Esophagus squamous epithelium (tissue), 5 donors: Measurements from ENCODE around the gene STK31. TPM values are rescaled to one million over a fixed set of nuclear protein-coding genes. Genes with fewer than 3 reads are reported as not detected.

Source experiments
- DNase-seq: peaks from one replicate; lab custom pipeline; 2025; lab: John Stamatoyannopoulos, UW
- H3K27ac ChIP-seq, 4 donors: fragments of 200-600 bp; sonication (generic); one replicate each; pipeline ENCODE4 v1.5.1; 2016 to 2019; ENCODE audit warnings: mild to moderate bottlenecking in 1 of 4
- H3K27me3 ChIP-seq, 4 donors: fragments of 200-600 bp; sonication (generic); 1 replicate in 3 of 4; 2 replicates in 1 of 4; pipeline versions ENCODE4 v1.5.1 to v1.6.0; 2017 to 2021; ENCODE audit warnings: antibody characterized with exemption in 1 of 4
- H3K36me3 ChIP-seq, 3 donors: fragments of 200-600 bp; sonication (generic); one replicate each; pipeline ENCODE4 v1.5.1; 2016 to 2019
- H3K4me1 ChIP-seq, 3 donors: fragments of 200-600 bp; sonication (generic); one replicate each; pipeline ENCODE4 v1.5.1; 2017 to 2019
- H3K4me3 ChIP-seq, 4 donors: fragments of 200-600 bp; sonication (generic); 1 replicate in 3 of 4; 2 replicates in 1 of 4; pipeline ENCODE4 v1.5.1; 2016 to 2019; ENCODE audit warnings: mild to moderate bottlenecking in 2 of 4, moderate library complexity in 1 of 4
- H3K9me3 ChIP-seq, 3 donors: fragments of 200-600 bp; sonication (generic); one replicate each; pipeline ENCODE4 v1.5.1; 2016 to 2019
- POLR2A ChIP-seq, 4 donors: fragments of 450-650 bp; IDR thresholded peaks; one replicate each; pipeline ENCODE4 v1.6.1; 2017; ENCODE audit warnings: antibody characterized with exemption in 4 of 4, mild to moderate bottlenecking in 4 of 4, moderate library complexity in 3 of 4
- WGBS, 2 donors: methylation state at CpG; one replicate each; pipeline ENCODE4 v1.1.5; 2018; 5-methylcytosine and 5-hydroxymethylcytosine counted together
- intact Hi-C: fragments of 100-400 bp; cut with DNase I; formaldehyde crosslinking; loops from one replicate; pipeline ENCODE4 v1.15.0; 2022
- total RNA-seq, 4 donors: library from RNA; depleted of rRNA; stranded (reverse); fragments of >200 nt; gene quantifications; one replicate each; pipeline ENCODE4 v1.1.0, GENCODE V29; 2016
- TF ChIP-seq, protein P1 (sequence below), 6 experiments: fragments of 450-650 bp in 4 of 6; fragments of 200-600 bp in 2 of 6; sonication (generic) in 2 of 6; IDR thresholded peaks; one replicate each; pipeline ENCODE4 v1.5.1; 2016 to 2019; ENCODE audit warnings: antibody characterized with exemption in 6 of 6, mild to moderate bottlenecking in 4 of 6, moderate library complexity in 4 of 6
- donor health status: DM: yes; HTN: yes; CAD: no.

The STK31 gene, protein sequence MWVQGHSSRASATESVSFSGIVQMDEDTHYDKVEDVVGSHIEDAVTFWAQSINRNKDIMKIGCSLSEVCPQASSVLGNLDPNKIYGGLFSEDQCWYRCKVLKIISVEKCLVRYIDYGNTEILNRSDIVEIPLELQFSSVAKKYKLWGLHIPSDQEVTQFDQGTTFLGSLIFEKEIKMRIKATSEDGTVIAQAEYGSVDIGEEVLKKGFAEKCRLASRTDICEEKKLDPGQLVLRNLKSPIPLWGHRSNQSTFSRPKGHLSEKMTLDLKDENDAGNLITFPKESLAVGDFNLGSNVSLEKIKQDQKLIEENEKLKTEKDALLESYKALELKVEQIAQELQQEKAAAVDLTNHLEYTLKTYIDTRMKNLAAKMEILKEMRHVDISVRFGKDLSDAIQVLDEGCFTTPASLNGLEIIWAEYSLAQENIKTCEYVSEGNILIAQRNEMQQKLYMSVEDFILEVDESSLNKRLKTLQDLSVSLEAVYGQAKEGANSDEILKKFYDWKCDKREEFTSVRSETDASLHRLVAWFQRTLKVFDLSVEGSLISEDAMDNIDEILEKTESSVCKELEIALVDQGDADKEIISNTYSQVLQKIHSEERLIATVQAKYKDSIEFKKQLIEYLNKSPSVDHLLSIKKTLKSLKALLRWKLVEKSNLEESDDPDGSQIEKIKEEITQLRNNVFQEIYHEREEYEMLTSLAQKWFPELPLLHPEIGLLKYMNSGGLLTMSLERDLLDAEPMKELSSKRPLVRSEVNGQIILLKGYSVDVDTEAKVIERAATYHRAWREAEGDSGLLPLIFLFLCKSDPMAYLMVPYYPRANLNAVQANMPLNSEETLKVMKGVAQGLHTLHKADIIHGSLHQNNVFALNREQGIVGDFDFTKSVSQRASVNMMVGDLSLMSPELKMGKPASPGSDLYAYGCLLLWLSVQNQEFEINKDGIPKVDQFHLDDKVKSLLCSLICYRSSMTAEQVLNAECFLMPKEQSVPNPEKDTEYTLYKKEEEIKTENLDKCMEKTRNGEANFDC
- total RNA-seq = under 1 TPM in 3 of 4 donors, not detected in 1; 0.49 to 0.67 (median 0.57) TPM

DNA sequence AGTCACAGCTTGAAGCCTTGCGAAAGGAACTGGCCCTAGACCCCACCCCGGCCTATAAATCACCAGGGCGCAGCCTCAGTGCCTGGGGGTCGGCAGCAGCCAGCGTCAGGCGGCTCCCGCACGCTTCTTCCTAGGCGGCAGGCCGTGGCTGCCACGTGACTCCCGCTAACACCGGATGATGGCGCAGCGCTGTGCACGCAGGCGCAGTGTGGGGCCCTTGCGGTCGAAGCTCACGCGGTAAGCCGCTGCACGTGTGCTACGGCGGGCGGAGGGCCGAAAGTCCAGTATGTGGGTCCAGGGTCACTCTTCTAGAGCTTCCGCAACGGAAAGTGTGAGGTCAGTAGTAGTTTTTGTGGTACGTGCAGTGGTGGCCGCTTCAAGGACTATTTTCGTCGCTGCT lies at the start of gene STK31:
Gene STK31 (plus strand): TSS at position 220 of the 400 bp plus-strand sequence. CDS start 67 bp downstream, at position 287.
- DNase-seq = no peak
- Histone ChIP-seq H3K27ac (no peak within 1 kb of the TSS), H3K9me3 (peaks cover 0 to 5% (median 0%) of the 10 kb centered on the region in 3 donors), H3K4me3 (no peak within 1 kb of the TSS), H3K36me3 (peaks cover 0 to 8% (median 0%) of the 10 kb centered on the region in 3 donors), H3K27me3 (no peaks in the 10 kb centered on the region), H3K4me1 (no peaks in the 10 kb centered on the region)
- TF ChIP-seq, protein P1, sequence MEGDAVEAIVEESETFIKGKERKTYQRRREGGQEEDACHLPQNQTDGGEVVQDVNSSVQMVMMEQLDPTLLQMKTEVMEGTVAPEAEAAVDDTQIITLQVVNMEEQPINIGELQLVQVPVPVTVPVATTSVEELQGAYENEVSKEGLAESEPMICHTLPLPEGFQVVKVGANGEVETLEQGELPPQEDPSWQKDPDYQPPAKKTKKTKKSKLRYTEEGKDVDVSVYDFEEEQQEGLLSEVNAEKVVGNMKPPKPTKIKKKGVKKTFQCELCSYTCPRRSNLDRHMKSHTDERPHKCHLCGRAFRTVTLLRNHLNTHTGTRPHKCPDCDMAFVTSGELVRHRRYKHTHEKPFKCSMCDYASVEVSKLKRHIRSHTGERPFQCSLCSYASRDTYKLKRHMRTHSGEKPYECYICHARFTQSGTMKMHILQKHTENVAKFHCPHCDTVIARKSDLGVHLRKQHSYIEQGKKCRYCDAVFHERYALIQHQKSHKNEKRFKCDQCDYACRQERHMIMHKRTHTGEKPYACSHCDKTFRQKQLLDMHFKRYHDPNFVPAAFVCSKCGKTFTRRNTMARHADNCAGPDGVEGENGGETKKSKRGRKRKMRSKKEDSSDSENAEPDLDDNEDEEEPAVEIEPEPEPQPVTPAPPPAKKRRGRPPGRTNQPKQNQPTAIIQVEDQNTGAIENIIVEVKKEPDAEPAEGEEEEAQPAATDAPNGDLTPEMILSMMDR (IDR thresholded peaks at IDR 0.05) = no peak
- no peak for TF ChIP-seq POLR2A (IDR thresholded peaks at IDR 0.05)
- intact Hi-C loops = loop anchor here (10.0 kb wide), 1 partner anchor 135 kb away; no protein-coding TSS in a partner anchor
- 91 to 94% methylated on average over 21 to 33 of the region's 33 CpGs for WGBS, 2 donors

DNA sequence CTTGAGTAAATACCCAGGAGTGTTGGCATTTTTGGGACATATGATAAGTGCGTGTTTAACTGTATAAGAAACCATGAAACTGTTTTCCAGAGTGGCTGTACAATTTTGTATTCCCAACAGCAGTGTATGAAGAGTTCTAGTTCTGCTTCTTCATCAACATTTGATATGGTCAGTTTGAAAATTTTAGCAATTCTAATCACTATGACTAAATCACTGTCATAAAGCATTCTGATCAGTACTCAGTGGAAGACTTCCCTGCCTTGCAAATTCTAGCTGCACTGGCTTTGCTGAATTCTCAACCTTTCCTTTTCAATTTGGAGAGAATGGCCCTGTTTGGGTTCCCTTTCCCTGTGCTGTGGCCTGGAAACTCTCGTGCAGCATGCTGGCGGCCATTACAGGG lies 48.6 kb upstream of the STK31 start:
- Histone ChIP-seq H3K36me3 (no peaks in the 10 kb centered on the region), H3K27me3 (no peaks in the 10 kb centered on the region), H3K4me1 (no peaks in the 10 kb centered on the region), H3K27ac (no peak overlapping the region), H3K4me3 (no peak overlapping the region), H3K9me3 (peaks cover 0 to 18% (median 13%) of the 10 kb centered on the region in 3 donors)
- no peak for DNase-seq
- TF ChIP-seq, protein P1 (IDR thresholded peaks at IDR 0.05) = no peak
- no peak for TF ChIP-seq POLR2A (IDR thresholded peaks at IDR 0.05)
- intact Hi-C loops = no loop called here
- 81 to 86% methylated on average over 3 of the region's 3 CpGs for WGBS, 2 donors

DNA sequence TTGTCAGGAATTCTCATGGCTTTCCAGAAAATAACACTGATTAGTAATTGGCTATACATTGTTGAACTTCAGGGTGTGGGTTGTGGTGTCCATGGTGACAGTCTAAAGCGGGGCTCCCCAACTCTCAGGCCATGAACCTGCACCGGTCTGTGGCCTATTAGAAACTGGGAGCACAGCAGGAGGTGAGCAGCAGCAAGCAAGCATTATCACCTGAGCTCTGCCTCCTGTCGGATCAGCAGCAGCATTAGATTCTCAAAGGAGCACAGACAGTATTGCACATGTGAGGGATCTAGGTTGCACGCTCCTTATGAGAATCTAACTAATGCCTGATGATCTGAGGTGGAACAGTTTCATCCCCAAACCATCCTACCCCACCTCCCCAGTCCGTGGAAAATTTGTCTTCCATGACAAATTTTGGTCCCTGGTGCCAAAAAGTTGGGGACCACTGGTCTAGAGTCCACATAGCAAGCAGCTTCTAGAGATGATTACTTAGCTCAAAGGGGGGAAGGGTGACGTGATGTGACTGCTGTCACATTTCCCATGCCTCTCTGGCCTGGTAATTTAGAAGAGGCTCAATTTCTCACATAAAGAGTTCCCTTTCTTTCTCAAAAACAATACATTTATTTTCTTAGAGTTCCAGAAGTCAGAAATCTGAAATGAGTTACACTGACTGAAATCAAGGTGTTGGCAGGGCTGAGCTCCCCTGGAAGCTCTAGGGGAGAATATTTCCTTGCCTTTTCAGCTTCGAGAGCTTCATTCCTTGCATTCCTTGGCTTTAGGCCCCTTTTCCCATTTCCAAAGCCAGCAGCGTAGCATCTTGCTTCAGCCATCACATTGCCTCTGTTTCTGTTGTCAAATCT lies 47.7 kb upstream of the STK31 start:
- intact Hi-C loops = no loop called here
- no peaks in the 10 kb centered on the region for H3K27me3 ChIP-seq
- TF ChIP-seq POLR2A (IDR thresholded peaks at IDR 0.05) = no peak
- TF ChIP-seq, protein P1 (IDR thresholded peaks at IDR 0.05) = no peak
- peaks cover 0 to 18% (median 13%) of the 10 kb centered on the region in 3 donors for H3K9me3 ChIP-seq
- no peak for DNase-seq
- no peaks in the 10 kb centered on the region for H3K4me1 ChIP-seq
- 66 to 78% methylated on average over 6 to 8 of the region's 8 CpGs for WGBS, 2 donors
- no peaks in the 10 kb centered on the region for H3K36me3 ChIP-seq
- H3K27ac ChIP-seq = no peak overlapping the region
- H3K4me3 ChIP-seq = no peak overlapping the region

GRCh38 chr7:23662984-23663313 lies 47.1 kb upstream of the STK31 start:
- H3K4me1 ChIP-seq = no peaks in the 10 kb centered on the region
- WGBS, 2 donors = 71 to 92% methylated on average over 2 of the region's 2 CpGs
- H3K4me3 ChIP-seq = no peak overlapping the region
- no peak overlapping the region for H3K27ac ChIP-seq
- intact Hi-C loops = no loop called here
- H3K36me3 ChIP-seq = no peaks in the 10 kb centered on the region
- H3K9me3 ChIP-seq = peaks cover 0 to 18% (median 11%) of the 10 kb centered on the region in 3 donors
- DNase-seq = no peak
- TF ChIP-seq POLR2A (IDR thresholded peaks at IDR 0.05) = no peak
- no peaks in the 10 kb centered on the region for H3K27me3 ChIP-seq

DNA sequence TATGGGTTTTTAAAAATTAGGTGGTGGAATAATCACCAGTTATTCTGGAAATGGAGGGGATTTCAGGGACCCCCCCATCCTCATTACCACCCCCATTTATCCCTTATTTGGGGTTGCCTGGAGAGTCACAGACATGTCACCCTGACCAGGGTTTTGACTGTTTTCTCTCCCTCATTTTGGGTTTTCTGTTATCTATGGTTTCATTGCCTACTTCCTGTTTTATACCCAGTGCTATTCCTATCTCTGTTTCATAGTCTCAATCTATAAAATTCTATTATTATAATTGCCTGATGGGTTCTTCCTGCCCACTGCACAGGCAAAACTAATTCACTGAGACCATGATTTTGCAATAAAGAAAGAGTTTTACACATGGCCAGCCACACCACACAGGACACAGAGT lies 45.9 kb upstream of the STK31 start:
- TF ChIP-seq, protein P1 (IDR thresholded peaks at IDR 0.05) = no peak
- no peak for TF ChIP-seq POLR2A (IDR thresholded peaks at IDR 0.05)
- intact Hi-C loops = no loop called here
- H3K36me3 ChIP-seq = no peaks in the 10 kb centered on the region
- H3K9me3 ChIP-seq = peaks cover 0 to 10% (median 3%) of the 10 kb centered on the region in 3 donors
- no peak overlapping the region for H3K4me3 ChIP-seq
- H3K27ac ChIP-seq = no peak overlapping the region
- no peak for DNase-seq
- no peaks in the 10 kb centered on the region for H3K27me3 ChIP-seq
- no peaks in the 10 kb centered on the region for H3K4me1 ChIP-seq
